Measurements from ENCODE around the gene TEX35. TPM values are rescaled to one million over a fixed set of nuclear protein-coding genes. Genes with fewer than 3 reads are reported as not detected.

TEX35 gene
- total RNA-seq, 4 donors from 2014 or later: 0.60 to 1.0 (median 1.0) TPM; not detected in 1

DNA sequence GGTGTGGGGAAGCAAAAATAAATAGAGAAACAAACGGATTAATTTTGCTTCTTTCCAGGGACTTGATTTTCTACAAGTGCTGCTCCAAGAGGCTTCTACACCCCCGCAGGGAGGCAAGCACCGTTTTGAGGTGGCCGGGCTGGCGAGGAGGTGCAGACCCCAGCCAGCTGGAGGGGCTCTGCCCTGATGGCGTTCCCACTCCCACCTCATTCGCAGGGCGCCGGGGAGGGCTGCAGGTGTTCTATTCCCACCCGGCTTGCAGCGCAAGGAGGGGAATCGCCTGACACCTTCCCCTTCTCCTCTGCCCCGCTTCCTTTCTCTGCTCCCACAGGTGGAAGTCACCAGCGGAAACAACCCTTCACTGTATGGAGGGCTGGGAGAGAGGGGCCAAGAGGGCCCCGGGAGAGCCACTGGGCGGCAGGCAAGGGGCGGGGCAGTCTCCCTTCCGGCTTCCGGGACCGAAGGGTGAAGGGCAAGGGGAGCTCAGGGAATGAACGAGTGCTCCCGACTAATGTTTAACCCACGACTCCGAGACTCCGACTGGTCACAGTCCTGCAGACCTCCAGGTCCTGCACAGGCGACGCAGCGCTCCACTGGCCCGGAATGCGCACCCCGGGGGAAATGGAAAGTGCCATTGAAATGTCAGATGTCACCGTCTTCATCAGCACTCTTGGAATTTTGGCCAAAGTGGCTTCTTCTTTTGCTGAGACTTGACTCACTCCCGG lies 29.1 kb downstream of the TEX35 start:
- DNase-seq (ENCODE audit: low spot score in 2 of 2): peak in 1 of 2 donors; percentile 63
- no peaks in the 10 kb centered on the region for H3K27me3 ChIP-seq
- no peaks in the 10 kb centered on the region for H3K36me3 ChIP-seq
- TF ChIP-seq EP300 (IDR thresholded peaks at IDR 0.05) (no peak), POLR2AphosphoS5 (IDR thresholded peaks at IDR 0.05) (no peak), POLR2A (IDR thresholded peaks at IDR 0.05) (no peak), CTCF (IDR thresholded peaks at IDR 0.05) (no peak)
- no peaks in the 10 kb centered on the region for H3K9me3 ChIP-seq
- H3K27ac ChIP-seq: peak overlapping the region; percentile 46
- H3K4me1 ChIP-seq: peaks cover 35% of the 10 kb centered on the region
- H3K4me3 ChIP-seq: peak overlapping the region; percentile 65
- 5% methylated on average over 20 of the region's 33 CpGs for WGBS

DNA sequence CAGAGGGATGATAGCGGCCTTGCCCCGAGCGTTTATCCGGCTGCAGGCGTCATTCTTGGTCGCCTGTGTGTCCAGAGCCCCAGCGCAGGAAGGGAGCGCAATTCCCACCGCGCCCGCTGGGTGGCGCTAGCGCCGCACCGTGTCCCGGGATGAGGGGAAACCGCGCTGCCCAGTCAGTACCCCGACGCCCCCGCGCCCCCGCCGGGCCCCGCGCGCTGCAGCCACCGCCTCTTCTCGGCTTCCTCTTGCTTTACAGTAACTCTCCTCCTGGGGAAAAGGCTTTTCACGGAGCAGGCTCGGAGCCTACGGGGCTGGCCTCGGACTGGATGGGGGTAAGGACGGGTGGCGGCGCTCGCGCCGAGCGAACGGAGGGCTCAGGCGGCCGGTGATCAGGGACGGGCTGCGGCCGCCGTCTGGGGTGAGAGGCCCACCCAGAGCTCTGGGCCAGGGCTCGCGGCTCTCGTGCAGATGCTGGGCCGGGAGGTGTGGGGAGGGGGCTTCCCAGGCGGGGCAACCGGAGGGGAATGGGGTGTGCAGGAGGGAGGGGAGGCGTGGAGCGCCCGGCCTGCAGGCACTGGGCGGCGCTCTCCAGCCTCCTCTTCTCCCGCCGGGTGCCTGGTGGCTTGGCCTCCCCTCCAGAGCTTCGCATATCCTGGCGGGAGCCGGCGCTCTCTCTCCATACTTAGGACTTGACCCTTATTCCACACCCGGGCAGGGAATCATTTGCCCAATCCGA lies 29.8 kb downstream of the TEX35 start:
- WGBS: 2% methylated on average over 31 of the region's 66 CpGs
- peak overlapping the region; percentile 46 for H3K27ac ChIP-seq
- H3K36me3 ChIP-seq: no peaks in the 10 kb centered on the region
- H3K4me1 ChIP-seq: peaks cover 29% of the 10 kb centered on the region
- no peaks in the 10 kb centered on the region for H3K27me3 ChIP-seq
- H3K4me3 ChIP-seq: peak overlapping the region; percentile 65
- no peaks in the 10 kb centered on the region for H3K9me3 ChIP-seq
- peak; percentile 91 to 94 for DNase-seq (ENCODE audit: low spot score in 2 of 2)
- TF ChIP-seq POLR2A (IDR thresholded peaks at IDR 0.05) (no peak), CTCF (IDR thresholded peaks at IDR 0.05) (peak; percentile 92 to 99), POLR2AphosphoS5 (IDR thresholded peaks at IDR 0.05) (no peak)

DNA sequence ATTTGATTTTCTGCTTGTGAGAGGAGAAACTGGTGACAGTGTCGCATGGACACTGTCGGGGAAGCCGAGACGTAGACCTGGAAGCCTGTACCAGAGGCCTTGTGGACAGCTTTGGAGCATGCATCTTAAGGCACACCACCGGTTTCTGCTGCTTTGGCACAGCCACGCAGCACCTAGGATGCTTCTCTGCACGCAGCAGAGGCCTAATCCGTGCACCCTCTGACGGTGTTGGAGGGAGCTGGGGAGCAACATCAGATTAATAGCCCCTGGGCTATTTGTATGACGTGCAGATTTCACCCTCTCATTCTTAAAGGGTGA lies 30.3 kb downstream of the TEX35 start:
- Histone ChIP-seq H3K36me3 (no peaks in the 10 kb centered on the region), H3K4me3 (peak overlapping the region; percentile 65), H3K4me1 (peaks cover 29% of the 10 kb centered on the region), H3K27ac (peak overlapping the region; percentile 46), H3K9me3 (no peaks in the 10 kb centered on the region), H3K27me3 (no peaks in the 10 kb centered on the region)
- 23% methylated on average over 10 of the region's 10 CpGs for WGBS
- no peak for TF ChIP-seq POLR2AphosphoS5 (IDR thresholded peaks at IDR 0.05)
- TF ChIP-seq EP300 (IDR thresholded peaks at IDR 0.05): no peak
- TF ChIP-seq CTCF (IDR thresholded peaks at IDR 0.05): no peak
- TF ChIP-seq POLR2A (IDR thresholded peaks at IDR 0.05): no peak
- no peak for DNase-seq (ENCODE audit: low spot score in 2 of 2)

GRCh38 chr1:178544531-178544930 lies 31.6 kb downstream of the TEX35 start:
- H3K4me1 ChIP-seq: peaks cover 29% of the 10 kb centered on the region
- H3K27me3 ChIP-seq: no peaks in the 10 kb centered on the region
- 75% methylated on average over 9 of the region's 9 CpGs for WGBS
- H3K36me3 ChIP-seq: no peaks in the 10 kb centered on the region
- H3K9me3 ChIP-seq: no peaks in the 10 kb centered on the region
- no peak overlapping the region for H3K27ac ChIP-seq
- no peak overlapping the region for H3K4me3 ChIP-seq
- DNase-seq (ENCODE audit: low spot score in 2 of 2): no peak
- TF ChIP-seq EP300 (IDR thresholded peaks at IDR 0.05) (no peak), POLR2A (IDR thresholded peaks at IDR 0.05) (no peak), POLR2AphosphoS5 (IDR thresholded peaks at IDR 0.05) (no peak), CTCF (IDR thresholded peaks at IDR 0.05) (no peak)

DNA sequence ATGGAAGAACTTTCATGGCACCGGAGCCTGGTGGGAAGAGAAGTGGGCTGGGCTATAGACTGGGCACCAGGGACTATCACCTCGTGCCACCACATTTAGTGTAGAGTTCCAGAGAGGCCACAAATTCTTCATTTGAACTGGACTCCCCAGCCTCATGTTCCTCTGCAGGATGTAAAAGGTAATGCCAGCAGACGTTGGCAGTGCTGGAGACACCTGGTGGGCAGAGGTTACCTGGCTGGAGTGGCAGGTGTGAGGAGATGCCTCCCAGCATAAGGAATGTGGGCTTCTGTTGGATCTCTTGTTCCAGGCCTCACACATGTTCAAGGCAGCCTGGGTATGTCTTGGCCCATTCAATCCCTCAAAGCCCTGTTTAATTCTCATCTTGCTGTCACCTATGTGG lies 35.2 kb downstream of the TEX35 start:
- WGBS: 89% methylated on average over 3 of the region's 3 CpGs
- H3K27me3 ChIP-seq: no peaks in the 10 kb centered on the region

More for the DNA sequence above, 35.2 kb downstream of the TEX35 start:
- no peak for TF ChIP-seq POLR2AphosphoS5 (IDR thresholded peaks at IDR 0.05)
- no peak for TF ChIP-seq EP300 (IDR thresholded peaks at IDR 0.05)
- TF ChIP-seq POLR2A (IDR thresholded peaks at IDR 0.05): no peak
- no peak for TF ChIP-seq CTCF (IDR thresholded peaks at IDR 0.05)
- H3K36me3 ChIP-seq: no peaks in the 10 kb centered on the region
- H3K9me3 ChIP-seq: no peaks in the 10 kb centered on the region
- no peak overlapping the region for H3K27ac ChIP-seq
- peak in 1 of 2 donors; percentile 11 for DNase-seq (ENCODE audit: low spot score in 2 of 2)
- no peak overlapping the region for H3K4me3 ChIP-seq
- H3K4me1 ChIP-seq: peaks cover 17% of the 10 kb centered on the region

Measured in suprapubic skin (tissue), 4 donors.